Inferior parietal cortex (tissue), 1 donor: ENCODE measurements around the gene HSFX3.
"Not testable (repeated sequence)": the region's sequence is repeated elsewhere in the genome, so short reads cannot be mapped to it uniquely, and the experiment has no call there.

Source experiments
- DNase-seq: peaks from one replicate; pipeline ENCODE4 v3.0.0-alpha.2; 2016; ENCODE audit errors: extremely low spot score

HSFX3 gene

GRCh38 chrX:149517308-149517707 is 32.4 kb downstream of the HSFX3 start:
- DNase-seq = no peak

GRCh38 chrX:149516604-149517003 is 33.1 kb downstream of the HSFX3 start:
- no peak for DNase-seq

GRCh38 chrX:149515954-149516602 is 33.6 kb downstream of the HSFX3 start:
- no peak for DNase-seq

- DNase-seq = no peak
Measured at GRCh38 chrX:149513825-149514428, 35.8 kb downstream of the HSFX3 start.

- DNase-seq = peak; percentile 50
Measured at GRCh38 chrX:149512225-149512885, 37.4 kb downstream of the HSFX3 start.

- DNase-seq = no peak
Measured at GRCh38 chrX:149511081-149511480, 38.6 kb downstream of the HSFX3 start.

- no peak for DNase-seq
Measured at GRCh38 chrX:149510386-149510785, 39.3 kb downstream of the HSFX3 start.

GRCh38 chrX:149508467-149508866 is 41.3 kb downstream of the HSFX3 start:
- no peak for DNase-seq

GRCh38 chrX:149506349-149506748 is 43.4 kb downstream of the HSFX3 start:
- no peak for DNase-seq

- no peak for DNase-seq
Measured at GRCh38 chrX:149505671-149506070, 44.1 kb downstream of the HSFX3 start.

GRCh38 chrX:149504915-149505651 is 44.6 kb downstream of the HSFX3 start, which contains the start of gene IDS:
Gene IDS (minus strand): TSS chrX:149505306. CDS start chrX:149505137, 169 bp downstream.
- DNase-seq = peak; percentile 81

- no peak for DNase-seq
Measured at GRCh38 chrX:149504226-149504914, 45.4 kb downstream of the HSFX3 start.

GRCh38 chrX:149503446-149503845 is 46.3 kb downstream of the HSFX3 start:
- not testable (repeated sequence) for DNase-seq

- not testable (repeated sequence) for DNase-seq
Measured at GRCh38 chrX:149502923-149503322, 46.8 kb downstream of the HSFX3 start.

GRCh38 chrX:149499766-149500165 is 50.0 kb downstream of the HSFX3 start:
- DNase-seq = no peak

- DNase-seq = no peak
Measured at GRCh38 chrX:149498767-149499166, 51.0 kb downstream of the HSFX3 start.
